Hepatocyte (in vitro differentiated cells): Measurements from ENCODE around the gene TMEM209.

Source experiments
- EZH2phosphoT487 ChIP-seq: fragments of 200-600 bp; sonication (generic); IDR thresholded peaks from one replicate; pipeline ENCODE4 v1.6.1; 2018; ENCODE audit warnings: antibody characterized with exemption, mild to moderate bottlenecking, low read depth, moderate library complexity; ENCODE audit not compliant: unreplicated experiment, severe bottlenecking
- TF ChIP-seq, protein P1 (sequence below): fragments of 200-600 bp; sonication (generic); IDR thresholded peaks from 2 replicates; pipeline ENCODE4 v1.5.1; 2016; ENCODE audit warnings: antibody characterized with exemption, mild to moderate bottlenecking; ENCODE audit not compliant: poor library complexity

DNA sequence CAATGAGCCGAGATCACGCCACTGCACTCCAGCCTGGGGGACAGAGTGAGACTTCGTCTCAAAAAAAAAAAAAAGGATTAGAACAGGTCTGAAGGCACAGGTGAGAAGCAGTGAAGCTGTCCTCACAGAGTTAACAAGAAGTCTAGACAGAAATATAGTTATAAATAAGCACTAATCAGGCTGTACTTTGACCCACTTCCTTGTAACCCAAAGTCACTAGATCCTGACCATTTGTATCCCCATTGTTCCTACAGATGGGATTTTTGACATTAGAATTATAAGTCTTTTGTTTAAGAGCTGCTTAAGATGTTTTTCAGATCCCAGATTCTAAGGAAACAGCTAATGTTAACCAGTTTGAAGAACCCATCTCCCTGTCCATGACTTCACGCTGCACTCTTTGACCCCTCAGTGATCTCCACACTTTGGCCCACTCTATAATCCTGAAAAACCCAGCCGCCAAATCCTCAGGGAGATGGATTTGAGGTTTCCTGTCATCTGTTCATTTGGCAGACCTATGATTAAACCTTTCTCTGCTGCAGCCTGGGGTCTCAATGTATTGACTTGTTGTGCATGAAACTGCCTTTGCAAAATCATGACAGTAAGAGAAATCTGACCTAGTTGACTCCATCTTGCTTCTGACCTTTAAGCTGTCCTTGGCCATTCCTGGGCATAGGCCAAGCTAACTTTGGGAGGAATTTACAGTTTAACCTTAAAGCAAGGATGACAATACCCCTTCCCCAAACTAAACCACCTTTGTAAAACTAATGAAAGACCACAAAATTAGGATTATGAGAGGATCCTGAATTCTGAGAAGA, 13.8 kb upstream of the TMEM209 start:
- TF ChIP-seq, protein P1, sequence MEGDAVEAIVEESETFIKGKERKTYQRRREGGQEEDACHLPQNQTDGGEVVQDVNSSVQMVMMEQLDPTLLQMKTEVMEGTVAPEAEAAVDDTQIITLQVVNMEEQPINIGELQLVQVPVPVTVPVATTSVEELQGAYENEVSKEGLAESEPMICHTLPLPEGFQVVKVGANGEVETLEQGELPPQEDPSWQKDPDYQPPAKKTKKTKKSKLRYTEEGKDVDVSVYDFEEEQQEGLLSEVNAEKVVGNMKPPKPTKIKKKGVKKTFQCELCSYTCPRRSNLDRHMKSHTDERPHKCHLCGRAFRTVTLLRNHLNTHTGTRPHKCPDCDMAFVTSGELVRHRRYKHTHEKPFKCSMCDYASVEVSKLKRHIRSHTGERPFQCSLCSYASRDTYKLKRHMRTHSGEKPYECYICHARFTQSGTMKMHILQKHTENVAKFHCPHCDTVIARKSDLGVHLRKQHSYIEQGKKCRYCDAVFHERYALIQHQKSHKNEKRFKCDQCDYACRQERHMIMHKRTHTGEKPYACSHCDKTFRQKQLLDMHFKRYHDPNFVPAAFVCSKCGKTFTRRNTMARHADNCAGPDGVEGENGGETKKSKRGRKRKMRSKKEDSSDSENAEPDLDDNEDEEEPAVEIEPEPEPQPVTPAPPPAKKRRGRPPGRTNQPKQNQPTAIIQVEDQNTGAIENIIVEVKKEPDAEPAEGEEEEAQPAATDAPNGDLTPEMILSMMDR = no peak
- TF ChIP-seq EZH2phosphoT487 = no peak
